Stimulated activated CD4-positive, alpha-beta T cell treated with anti-CD3 and anti-CD28 coated beads, Interleukin-15, amount 100 ng/mL, for 48 hours (primary cell): ENCODE data around the gene ADARB1.

Experiments used
- DNase-seq, 2 donors: peaks; one replicate each; pipeline ENCODE4 v3.0.0-alpha.2; 2020; ENCODE audit warnings: low read depth in 2 of 2

The ADARB1 gene

GRCh38 chr21:45227735-45228134 is 153.4 kb downstream of the ADARB1 start:
- no peak for DNase-seq

DNA sequence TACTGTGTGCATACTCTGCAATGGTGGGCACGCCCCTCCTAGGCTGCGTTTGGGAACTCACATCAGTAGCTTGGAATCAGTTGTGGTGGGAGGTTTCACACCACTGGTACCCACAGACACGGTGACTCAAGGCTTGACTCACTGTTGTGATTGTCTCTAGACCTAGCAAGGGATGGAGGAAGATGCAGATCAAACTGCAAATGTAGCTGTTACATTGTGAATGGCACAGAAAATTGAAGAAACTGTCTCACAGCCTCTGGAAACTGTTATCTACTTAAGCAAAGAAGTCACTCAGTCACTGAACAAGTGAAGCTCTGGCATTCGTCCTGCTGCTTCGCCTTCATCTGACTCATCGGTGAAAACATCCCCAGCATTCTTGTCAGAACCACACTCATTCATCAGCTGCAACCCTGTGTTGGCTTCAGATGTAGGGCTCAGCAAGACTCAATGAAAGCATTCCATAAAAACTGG is 153.8 kb downstream of the ADARB1 start:
- DNase-seq, result peak; percentile 67 to 75

GRCh38 chr21:45228656-45229240 is 154.4 kb downstream of the ADARB1 start:
- no peak for DNase-seq

DNA sequence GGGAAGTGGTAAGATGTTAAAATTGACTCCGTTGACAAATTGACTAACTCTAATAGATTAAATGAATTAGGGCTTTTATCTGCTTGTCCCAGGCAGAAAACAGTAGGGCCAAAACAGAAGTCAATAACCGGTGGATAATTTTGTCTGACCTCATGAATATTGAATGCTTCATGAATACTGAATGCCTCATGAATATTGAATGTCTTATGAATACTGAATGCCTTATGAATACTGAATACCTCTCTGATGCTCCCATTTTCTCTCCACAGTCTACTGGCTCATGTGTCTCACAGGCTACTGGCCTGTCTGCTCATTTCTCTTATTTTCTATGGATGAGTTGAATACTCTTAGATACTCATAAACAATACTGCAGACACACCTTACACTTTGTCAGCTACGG is 157.3 kb downstream of the ADARB1 start:
- no peak for DNase-seq

- no peak for DNase-seq
Observed at GRCh38 chr21:45234127-45234526, 159.7 kb downstream of the ADARB1 start.

GRCh38 chr21:45234965-45235364 is 160.6 kb downstream of the ADARB1 start:
- DNase-seq, result no peak

DNA sequence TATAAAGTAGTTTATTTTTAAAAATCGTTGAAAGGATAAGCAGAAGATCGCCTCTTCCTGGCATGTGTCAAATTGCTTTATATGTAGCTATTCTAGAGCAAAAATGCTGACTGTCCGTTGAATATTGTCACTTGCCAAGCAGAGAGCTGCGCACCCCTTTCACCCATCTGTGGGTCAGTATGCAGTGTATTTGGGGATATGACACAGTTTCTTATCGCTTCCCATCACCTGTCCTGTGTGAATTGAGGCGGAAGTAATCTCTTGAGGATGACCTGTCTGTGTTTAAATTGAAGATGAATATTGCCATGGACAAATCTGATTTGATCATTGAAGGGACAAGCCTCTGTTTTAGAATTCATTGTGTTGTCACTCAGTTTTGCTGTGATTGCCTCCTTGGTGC is 161.1 kb downstream of the ADARB1 start:
- no peak for DNase-seq

GRCh38 chr21:45236481-45236880 is 162.1 kb downstream of the ADARB1 start:
- DNase-seq, result no peak

- DNase-seq, result no peak
Observed at GRCh38 chr21:45237401-45237800, 163.0 kb downstream of the ADARB1 start.

GRCh38 chr21:45241357-45241756 is 167.0 kb downstream of the ADARB1 start:
- no peak for DNase-seq

DNA sequence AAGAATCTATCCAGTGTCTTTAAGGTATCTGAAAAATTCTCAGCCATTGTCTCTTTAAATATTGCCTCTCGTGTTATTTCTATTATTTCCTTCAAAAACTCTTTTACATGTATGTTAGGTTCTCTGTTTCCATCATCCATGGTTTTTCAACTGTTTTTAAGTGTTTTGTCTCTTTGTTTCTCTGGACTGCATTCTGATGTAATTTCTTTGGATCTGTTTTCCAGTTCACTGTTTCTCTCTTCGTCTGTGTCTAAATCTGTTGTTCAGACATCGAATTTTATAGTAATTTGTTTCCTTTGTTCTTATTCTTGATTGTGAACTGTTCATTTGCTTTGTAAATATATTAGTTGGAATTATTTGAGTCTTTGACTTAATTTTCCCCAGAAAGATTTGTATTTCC is 169.2 kb downstream of the ADARB1 start:
- no peak for DNase-seq

- no peak for DNase-seq
Observed at GRCh38 chr21:45244799-45245340, 170.5 kb downstream of the ADARB1 start.

GRCh38 chr21:45246386-45247320 is 172.3 kb downstream of the ADARB1 start:
- DNase-seq, result no peak

- no peak for DNase-seq
Observed at GRCh38 chr21:45248301-45248892, 174.0 kb downstream of the ADARB1 start.

DNA sequence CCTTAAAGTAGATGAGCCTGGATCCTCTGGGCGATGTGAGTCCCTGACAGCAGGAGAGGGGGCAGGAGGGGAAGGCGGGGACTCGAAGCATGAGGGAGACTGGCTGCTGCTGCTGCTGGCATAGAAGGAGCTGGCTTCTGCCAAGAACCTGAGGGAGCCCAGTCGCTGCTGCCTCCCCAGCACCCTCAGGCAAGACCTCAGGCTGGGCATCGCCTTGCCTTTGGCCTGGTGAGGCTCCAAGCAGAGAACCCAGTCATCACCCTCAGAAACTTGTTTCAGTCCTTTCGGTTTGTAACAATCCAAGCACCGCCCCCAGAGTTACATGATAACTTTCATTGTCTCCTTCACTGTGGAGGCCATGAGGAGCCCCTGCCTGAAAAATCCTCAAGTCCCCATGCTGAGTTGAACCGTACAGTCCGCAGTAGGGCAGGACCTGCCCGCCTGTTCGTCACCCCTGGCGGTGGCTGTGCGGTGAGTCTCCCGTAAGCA is 174.6 kb downstream of the ADARB1 start:
- DNase-seq, result no peak

DNA sequence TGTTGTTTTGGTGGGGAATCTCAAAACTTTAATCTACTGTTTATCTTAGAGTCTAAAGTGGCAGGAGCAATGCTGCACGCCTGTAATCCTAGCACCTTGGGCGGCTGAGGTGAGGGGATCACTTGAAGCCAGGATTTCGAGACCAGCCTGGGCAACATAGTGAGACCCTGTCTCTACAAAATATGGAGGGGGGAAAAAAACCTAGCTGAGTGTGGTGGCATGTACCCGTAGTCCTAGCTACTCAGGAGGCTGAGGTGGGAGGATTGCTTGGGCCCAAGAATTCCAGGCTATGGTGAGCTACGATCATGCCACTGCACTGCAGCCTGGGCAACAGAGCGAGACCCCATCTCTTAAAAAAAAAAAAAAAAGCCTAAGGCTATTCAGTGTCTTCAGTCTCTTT is 175.2 kb downstream of the ADARB1 start:
- DNase-seq, result no peak

DNA sequence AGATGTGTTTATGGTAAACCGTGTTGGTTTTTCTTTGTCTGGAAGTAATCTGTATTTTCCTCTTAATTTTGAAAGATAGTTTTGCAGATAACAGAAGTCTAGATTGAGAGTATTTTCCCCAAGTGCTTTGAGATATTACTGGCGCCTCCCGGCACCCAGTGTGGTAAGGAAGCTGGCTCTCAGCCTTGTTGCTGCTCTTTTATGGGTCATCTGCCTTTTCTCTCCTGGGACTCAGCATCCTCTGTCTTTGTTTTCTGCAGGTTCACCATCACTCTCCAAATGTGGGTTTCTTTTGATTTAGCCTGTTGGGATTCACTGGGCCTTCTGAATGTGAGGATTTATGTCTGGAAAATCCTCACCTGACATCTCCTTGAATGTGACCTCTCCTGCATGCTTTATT is 175.9 kb downstream of the ADARB1 start:
- DNase-seq, result no peak

DNA sequence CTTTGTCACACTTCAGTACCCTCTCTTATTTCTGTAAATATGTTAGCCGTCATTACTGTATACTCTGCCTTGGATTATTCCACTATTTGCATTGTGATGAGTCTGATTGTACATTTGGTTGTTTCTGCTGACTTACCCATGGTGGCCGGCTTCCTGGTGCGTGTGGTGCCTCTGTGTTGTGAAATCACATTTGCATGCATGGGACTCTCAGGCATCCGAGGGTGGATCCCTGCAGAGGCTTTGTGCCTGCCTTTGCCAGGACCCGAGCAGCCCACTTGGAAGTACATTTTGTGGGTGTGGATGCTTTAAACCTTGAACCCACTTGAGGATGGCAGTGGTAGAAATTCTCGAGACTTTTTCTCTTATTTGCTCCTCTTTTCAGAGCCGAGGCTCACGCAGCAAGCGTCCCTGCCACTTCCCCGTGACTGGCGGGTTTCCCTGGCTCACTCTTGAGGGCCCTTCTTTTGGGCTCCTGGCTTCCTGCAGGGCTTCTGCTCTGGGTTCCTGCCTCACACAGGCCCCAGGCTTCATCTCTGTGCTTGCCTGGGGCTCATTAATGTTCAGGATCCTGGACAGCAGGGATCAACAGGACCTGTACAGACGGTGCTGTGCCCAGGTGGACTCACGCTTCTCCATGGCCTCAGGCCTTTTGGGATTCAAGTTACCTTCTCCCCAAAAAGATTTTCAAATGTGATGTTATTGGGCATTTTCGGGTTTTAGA is 176.7 kb downstream of the ADARB1 start:
- DNase-seq, result no peak

DNA sequence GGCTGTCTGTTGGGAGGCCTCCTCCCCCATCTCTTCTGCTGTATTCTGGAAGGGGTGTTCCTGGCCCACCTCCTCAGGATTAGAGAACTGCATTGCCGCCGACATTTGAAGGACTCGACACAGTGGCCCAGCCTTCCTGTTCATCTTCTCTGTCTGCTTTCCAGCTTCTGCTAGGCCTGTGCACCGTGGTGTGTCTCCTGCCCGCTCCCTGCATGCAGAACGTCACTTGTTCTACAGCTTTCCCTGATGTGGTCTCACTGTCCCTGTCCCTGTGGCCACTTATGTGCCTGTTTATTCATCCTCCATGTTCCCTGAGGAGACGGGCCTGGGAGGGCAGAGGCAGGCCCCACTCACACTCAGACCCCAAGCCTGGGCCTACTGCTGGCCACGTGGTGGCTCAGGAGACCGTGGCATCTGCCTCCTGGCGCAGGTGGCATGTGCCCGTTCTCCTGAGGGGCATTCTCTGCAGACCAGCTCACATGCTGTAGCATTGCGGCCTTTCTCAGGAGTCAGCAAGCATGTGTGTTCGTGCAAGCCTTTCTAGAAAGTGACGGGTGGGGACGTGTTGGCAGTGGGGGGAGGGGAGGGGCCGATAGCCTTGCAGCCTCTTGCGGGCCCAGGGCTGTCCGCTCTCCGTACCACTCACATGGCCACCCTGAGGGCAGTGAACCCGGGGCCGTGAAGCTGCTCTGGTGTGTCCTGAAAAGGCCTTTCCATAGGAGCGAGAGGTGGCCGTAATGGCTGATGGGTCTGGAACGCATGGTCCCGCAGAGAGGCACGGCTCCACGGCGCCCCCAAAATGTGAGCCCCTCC is 177.5 kb downstream of the ADARB1 start:
- DNase-seq, result no peak

GRCh38 chr21:45252448-45252925 is 178.1 kb downstream of the ADARB1 start:
- DNase-seq, result no peak

DNA sequence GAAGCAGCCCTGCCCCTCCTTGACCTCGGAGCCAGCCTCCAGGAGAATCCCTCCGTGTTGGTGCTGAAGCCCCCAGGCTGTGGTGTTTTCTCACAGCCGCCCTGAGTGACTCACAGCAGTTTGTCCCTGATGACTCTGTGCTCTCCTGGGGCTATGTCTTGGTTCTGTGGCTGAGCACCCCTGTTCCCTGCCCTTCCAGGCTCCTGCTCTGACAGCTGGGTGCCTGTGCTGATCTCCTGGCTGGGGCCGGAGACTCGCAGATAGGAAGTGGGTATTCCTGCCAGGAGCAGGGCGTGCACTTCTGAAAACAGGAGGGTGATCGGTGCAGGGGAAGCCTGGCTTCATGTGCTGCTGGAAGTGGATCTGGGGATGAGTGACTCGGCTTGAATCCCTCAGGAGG is 178.8 kb downstream of the ADARB1 start:
- DNase-seq, result no peak
